ENCODE data around the gene UBE3D. TPM values are rescaled to one million over a fixed set of nuclear protein-coding genes. Genes with fewer than 3 reads are reported as not detected.

Gene UBE3D
- total and polyA plus RNA-seq, 2 experiments from 2014 or later = 7.3 to 11.4 TPM

GRCh38 chr6:83067448-83068439 lies 2.1 kb upstream of the UBE3D start, which contains the start of gene DOP1A:
TSS of gene DOP1A (plus strand) at chr6:83067671. CDS start at chr6:83096978, 29,307 bp downstream.
- under 1% methylated on average over 73 of the region's 78 CpGs for WGBS (ENCODE audit: low lambda C conversion rate, missing lambda C conversion rate)
- Histone ChIP-seq H3K4me3 (peak within 1 kb of the TSS; percentile 72), H3K4me1 (ENCODE audit: insufficient read depth) (peaks cover 9% of the 10 kb centered on the region), H4K20me1 (ENCODE audit: insufficient read depth, poor library complexity, severe bottlenecking) (no peaks in the 10 kb centered on the region), H3K36me3 (replicated peaks; ENCODE audit: insufficient read depth, low read depth) (no peaks in the 10 kb centered on the region), H2AFZ (peak within 1 kb of the TSS; percentile 86), H3K27ac (peak within 1 kb of the TSS; percentile 94), H3K9me2 (replicated peaks; ENCODE audit: insufficient read depth) (no peaks in the 10 kb centered on the region), H3K9me3 (ENCODE audit: low read depth) (no peaks in the 10 kb centered on the region), H3K4me2 (peak within 1 kb of the TSS; percentile 80), H3K79me2 (peaks cover 58% of the 10 kb centered on the region), H3K27me3 (no peaks in the 10 kb centered on the region)
- peak; percentile 99 for TF ChIP-seq CTCF (IDR thresholded peaks at IDR 0.05; ENCODE audit: poor library complexity)
- no peak for TF ChIP-seq EZH2 (IDR thresholded peaks at IDR 0.05; ENCODE audit: borderline replicate concordance)
- peak; percentile 98 for DNase-seq (ENCODE audit: low spot score)

DNA sequence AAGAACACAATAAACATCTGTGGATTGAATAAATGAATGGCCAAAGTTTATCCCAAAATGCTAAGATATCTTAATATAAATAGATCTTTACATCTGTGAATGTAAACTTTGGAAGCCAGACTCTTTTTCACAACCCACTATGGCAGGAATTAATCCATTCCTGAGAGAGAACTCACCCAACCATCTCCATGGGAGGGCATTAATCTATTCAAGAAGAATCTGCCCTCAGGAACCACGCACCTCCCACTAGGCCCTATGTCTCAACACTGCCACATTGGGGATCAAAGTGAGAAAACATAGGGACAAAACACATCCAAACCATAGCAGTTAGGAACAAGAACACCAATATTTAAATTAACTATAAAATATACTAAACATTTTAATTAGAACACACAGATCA lies 3.4 kb downstream of the UBE3D start:
- H3K9me2 ChIP-seq (replicated peaks; ENCODE audit: insufficient read depth) = no peaks in the 10 kb centered on the region
- no peak overlapping the region for H3K4me2 ChIP-seq
- H3K27ac ChIP-seq = no peak overlapping the region
- H3K27me3 ChIP-seq = no peaks in the 10 kb centered on the region
- no peaks in the 10 kb centered on the region for H4K20me1 ChIP-seq (ENCODE audit: insufficient read depth, poor library complexity, severe bottlenecking)
- no peaks in the 10 kb centered on the region for H3K4me1 ChIP-seq (ENCODE audit: insufficient read depth)
- no peak overlapping the region for H2AFZ ChIP-seq
- TF ChIP-seq EZH2 (IDR thresholded peaks at IDR 0.05; ENCODE audit: borderline replicate concordance) (no peak), CTCF (IDR thresholded peaks at IDR 0.05; ENCODE audit: poor library complexity) (no peak), EZH2phosphoT487 (IDR thresholded peaks at IDR 0.05; ENCODE audit: low read depth, severe bottlenecking, unreplicated experiment) (no peak)
- H3K4me3 ChIP-seq = no peak overlapping the region
- no peaks in the 10 kb centered on the region for H3K36me3 ChIP-seq (replicated peaks; ENCODE audit: insufficient read depth, low read depth)
- H3K9me3 ChIP-seq (ENCODE audit: low read depth) = no peaks in the 10 kb centered on the region
- peaks cover 13% of the 10 kb centered on the region for H3K79me2 ChIP-seq
- DNase-seq (ENCODE audit: low spot score) = no peak
- 76% methylated on average over 1 of the region's 1 CpG for WGBS (ENCODE audit: low lambda C conversion rate, missing lambda C conversion rate)

DNA sequence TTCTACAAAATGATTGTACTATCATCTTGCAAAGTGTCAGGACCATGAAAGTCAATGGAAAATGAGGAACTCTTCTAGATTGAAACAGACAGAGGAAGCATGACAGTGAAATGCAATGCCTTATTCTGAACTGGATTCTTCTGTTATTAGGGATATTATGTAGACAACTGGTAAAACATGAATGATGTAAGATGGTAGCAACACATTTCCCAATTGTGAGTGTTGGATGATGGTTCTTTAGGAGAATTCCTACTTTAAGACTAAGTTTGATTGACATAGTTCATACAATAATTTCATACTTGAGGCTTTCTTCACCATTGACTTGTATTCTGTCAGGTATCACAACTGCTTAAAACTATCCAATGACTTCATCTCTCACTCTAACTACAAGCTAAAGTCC lies 4.5 kb downstream of the UBE3D start:
- H3K79me2 ChIP-seq = peaks cover 13% of the 10 kb centered on the region
- DNase-seq (ENCODE audit: low spot score) = no peak
- H3K4me2 ChIP-seq = no peak overlapping the region
- no peaks in the 10 kb centered on the region for H3K27me3 ChIP-seq
- H3K9me3 ChIP-seq (ENCODE audit: low read depth) = no peaks in the 10 kb centered on the region
- no peak overlapping the region for H3K27ac ChIP-seq
- no peaks in the 10 kb centered on the region for H3K36me3 ChIP-seq (replicated peaks; ENCODE audit: insufficient read depth, low read depth)
- no peaks in the 10 kb centered on the region for H4K20me1 ChIP-seq (ENCODE audit: insufficient read depth, poor library complexity, severe bottlenecking)
- no peak overlapping the region for H3K4me3 ChIP-seq
- TF ChIP-seq EZH2 (IDR thresholded peaks at IDR 0.05; ENCODE audit: borderline replicate concordance) = no peak
- TF ChIP-seq EZH2phosphoT487 (IDR thresholded peaks at IDR 0.05; ENCODE audit: low read depth, severe bottlenecking, unreplicated experiment) = no peak
- TF ChIP-seq CTCF (IDR thresholded peaks at IDR 0.05; ENCODE audit: poor library complexity) = no peak
- no peaks in the 10 kb centered on the region for H3K9me2 ChIP-seq (replicated peaks; ENCODE audit: insufficient read depth)
- H2AFZ ChIP-seq = no peak overlapping the region
- H3K4me1 ChIP-seq (ENCODE audit: insufficient read depth) = no peaks in the 10 kb centered on the region
